ENCODE measurements around the gene TMEM72.

TMEM72 gene

DNA sequence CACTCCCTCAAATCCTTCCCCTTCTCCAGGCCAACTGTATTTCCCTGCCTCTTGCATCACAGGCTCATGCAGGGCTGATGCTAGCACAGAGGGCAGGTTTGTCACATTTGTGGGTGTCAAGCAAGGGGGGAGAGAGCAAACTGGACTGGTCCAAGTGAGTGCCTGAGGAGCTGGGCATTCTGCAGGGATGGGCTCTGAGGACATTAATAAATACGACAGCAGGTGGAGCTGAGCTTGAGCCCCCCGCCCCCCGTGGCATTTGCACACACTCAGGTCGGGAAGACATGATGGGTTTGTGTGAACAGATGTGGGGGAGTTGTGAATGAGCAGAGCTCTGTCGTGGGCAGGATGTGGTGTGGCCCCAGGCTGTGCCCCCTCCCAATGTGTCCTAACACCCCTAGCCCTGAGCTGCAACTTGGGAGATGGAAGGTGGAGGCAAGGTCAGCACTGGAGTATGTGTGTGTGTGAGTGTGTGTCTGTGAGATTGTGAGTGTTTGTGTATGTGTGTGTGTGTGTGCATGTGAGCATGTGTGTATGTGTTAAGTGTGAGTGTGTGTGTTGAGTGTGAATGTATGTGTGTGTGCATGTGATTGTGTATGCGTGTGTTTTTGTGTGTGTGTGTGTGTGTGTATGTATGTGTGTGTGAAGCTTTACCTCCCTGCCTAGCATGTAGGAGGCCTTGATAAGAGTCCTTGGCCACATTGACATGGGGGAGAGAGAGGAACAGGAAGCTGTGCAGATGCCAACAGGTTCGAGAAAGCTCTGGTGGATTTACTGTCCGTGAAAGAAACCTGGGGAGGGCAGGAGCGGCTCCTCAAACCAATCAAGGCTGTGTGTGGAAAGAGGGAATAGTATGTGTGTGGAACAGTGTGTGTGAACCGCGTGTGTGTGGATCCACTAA, 57.6 kb downstream of the TMEM72 start:
- Histone ChIP-seq H3K27me3 (ENCODE audit: control insufficient read depth, insufficient read depth, low read length) (no peaks in the 10 kb centered on the region), H3K27ac (ENCODE audit: low read length) (no peak overlapping the region), H3K36me3 (ENCODE audit: control insufficient read depth, low read depth, low read length) (no peaks in the 10 kb centered on the region), H3K4me3 (ENCODE audit: low read length) (no peak overlapping the region), H3K9ac (ENCODE audit: low read length) (no peak overlapping the region), H3K9me3 (ENCODE audit: control insufficient read depth, low read depth, low read length) (no peaks in the 10 kb centered on the region), H3K4me1 (ENCODE audit: control insufficient read depth, low read depth, low read length) (peaks cover 38% of the 10 kb centered on the region)

- no peak overlapping the region for H3K4me3 ChIP-seq (ENCODE audit: low read length)
- H3K4me1 ChIP-seq (ENCODE audit: control insufficient read depth, low read depth, low read length), result peaks cover 37% of the 10 kb centered on the region
- H3K27ac ChIP-seq (ENCODE audit: low read length), result no peak overlapping the region
- no peaks in the 10 kb centered on the region for H3K36me3 ChIP-seq (ENCODE audit: control insufficient read depth, low read depth, low read length)
- no peaks in the 10 kb centered on the region for H3K9me3 ChIP-seq (ENCODE audit: control insufficient read depth, low read depth, low read length)
- no peaks in the 10 kb centered on the region for H3K27me3 ChIP-seq (ENCODE audit: control insufficient read depth, insufficient read depth, low read length)
- H3K9ac ChIP-seq (ENCODE audit: low read length), result no peak overlapping the region
Observed at GRCh38 chr10:44969854-44970253, 58.7 kb downstream of the TMEM72 start.

DNA sequence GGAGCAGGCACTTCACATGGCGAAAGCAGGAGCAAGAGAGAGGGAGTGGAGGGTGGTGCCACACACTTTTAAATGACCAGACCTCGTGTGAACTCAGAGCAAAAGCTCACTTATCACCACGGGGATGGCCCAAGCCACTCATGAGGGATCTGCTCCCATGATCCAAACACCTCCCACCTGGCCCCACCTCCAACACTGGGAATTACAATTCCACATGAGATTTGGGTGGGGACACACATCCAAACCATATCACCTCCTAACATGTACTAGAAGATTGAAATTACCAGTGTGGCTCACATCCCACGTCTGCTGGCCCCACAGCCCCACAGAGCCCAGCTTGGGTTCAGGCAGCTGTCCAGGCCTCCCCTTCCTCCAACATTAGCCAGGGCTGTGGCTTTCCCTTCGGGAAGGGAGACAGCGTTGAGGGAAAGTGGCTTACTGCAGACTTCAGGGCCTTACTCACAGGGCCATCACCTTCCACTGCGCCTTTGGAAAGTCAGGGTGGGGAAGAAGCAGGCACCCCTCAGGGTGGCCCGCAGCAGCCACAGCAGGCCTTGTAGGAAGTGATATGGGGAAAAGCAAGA, 59.8 kb downstream of the TMEM72 start:
- Histone ChIP-seq H3K9ac (ENCODE audit: low read length) (no peak overlapping the region), H3K27ac (ENCODE audit: low read length) (no peak overlapping the region), H3K9me3 (ENCODE audit: control insufficient read depth, low read depth, low read length) (no peaks in the 10 kb centered on the region), H3K4me3 (ENCODE audit: low read length) (no peak overlapping the region), H3K27me3 (ENCODE audit: control insufficient read depth, insufficient read depth, low read length) (no peaks in the 10 kb centered on the region), H3K36me3 (ENCODE audit: control insufficient read depth, low read depth, low read length) (no peaks in the 10 kb centered on the region), H3K4me1 (ENCODE audit: control insufficient read depth, low read depth, low read length) (peaks cover 31% of the 10 kb centered on the region)

- H3K4me1 ChIP-seq (ENCODE audit: control insufficient read depth, low read depth, low read length), result peaks cover 31% of the 10 kb centered on the region
- no peak overlapping the region for H3K4me3 ChIP-seq (ENCODE audit: low read length)
- H3K9me3 ChIP-seq (ENCODE audit: control insufficient read depth, low read depth, low read length), result no peaks in the 10 kb centered on the region
- H3K36me3 ChIP-seq (ENCODE audit: control insufficient read depth, low read depth, low read length), result no peaks in the 10 kb centered on the region
- H3K27ac ChIP-seq (ENCODE audit: low read length), result no peak overlapping the region
- H3K9ac ChIP-seq (ENCODE audit: low read length), result no peak overlapping the region
- no peaks in the 10 kb centered on the region for H3K27me3 ChIP-seq (ENCODE audit: control insufficient read depth, insufficient read depth, low read length)
Observed at GRCh38 chr10:44971434-44971833, 60.3 kb downstream of the TMEM72 start.

DNA sequence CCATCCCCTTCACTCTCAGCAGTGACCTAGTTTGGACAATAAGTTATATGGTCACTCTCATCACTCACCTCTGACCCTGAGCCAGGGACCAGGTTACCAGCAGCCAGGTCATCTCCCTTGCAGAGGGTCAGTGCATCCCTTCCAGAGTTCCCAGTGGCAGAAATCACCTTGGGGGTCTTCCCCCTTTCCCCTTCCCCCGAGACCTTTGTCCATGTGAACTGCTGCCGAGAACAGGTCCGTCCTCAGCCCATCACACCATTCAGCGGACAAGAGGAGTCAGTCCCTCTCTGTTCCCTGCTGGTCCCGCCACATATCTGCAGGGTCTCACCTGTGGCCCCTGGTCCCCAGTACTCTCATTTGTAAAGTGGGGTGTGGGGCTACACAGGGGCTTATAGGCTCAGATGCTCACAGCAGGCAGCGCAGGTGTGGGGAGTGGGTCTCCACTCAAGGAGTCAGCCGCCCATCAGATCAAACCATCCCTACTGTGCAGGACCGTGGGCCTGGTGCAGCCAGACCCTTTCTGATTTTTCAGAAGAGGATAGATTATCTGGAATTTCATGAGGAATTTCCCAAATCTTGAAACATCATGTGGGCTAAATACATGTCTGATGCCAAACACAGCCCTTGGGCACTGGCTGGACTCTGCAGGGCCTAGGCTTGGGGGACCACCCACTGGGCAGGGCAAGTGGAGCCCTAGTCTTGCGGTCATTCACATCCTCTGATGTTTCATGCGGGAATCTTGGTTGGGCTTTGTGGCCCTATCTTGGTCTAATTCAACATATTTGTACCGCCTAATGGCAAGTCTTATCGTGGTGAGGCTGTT, 61.0 kb downstream of the TMEM72 start:
- Histone ChIP-seq H3K9me3 (ENCODE audit: control insufficient read depth, low read depth, low read length) (no peaks in the 10 kb centered on the region), H3K4me1 (ENCODE audit: control insufficient read depth, low read depth, low read length) (peaks cover 32% of the 10 kb centered on the region), H3K36me3 (ENCODE audit: control insufficient read depth, low read depth, low read length) (no peaks in the 10 kb centered on the region), H3K9ac (ENCODE audit: low read length) (no peak overlapping the region), H3K27ac (ENCODE audit: low read length) (no peak overlapping the region), H3K4me3 (ENCODE audit: low read length) (no peak overlapping the region), H3K27me3 (ENCODE audit: control insufficient read depth, insufficient read depth, low read length) (no peaks in the 10 kb centered on the region)

- no peaks in the 10 kb centered on the region for H3K36me3 ChIP-seq (ENCODE audit: control insufficient read depth, low read depth, low read length)
- no peaks in the 10 kb centered on the region for H3K27me3 ChIP-seq (ENCODE audit: control insufficient read depth, insufficient read depth, low read length)
- no peaks in the 10 kb centered on the region for H3K9me3 ChIP-seq (ENCODE audit: control insufficient read depth, low read depth, low read length)
- H3K27ac ChIP-seq (ENCODE audit: low read length), result no peak overlapping the region
- H3K4me3 ChIP-seq (ENCODE audit: low read length), result no peak overlapping the region
- peaks cover 35% of the 10 kb centered on the region for H3K4me1 ChIP-seq (ENCODE audit: control insufficient read depth, low read depth, low read length)
- H3K9ac ChIP-seq (ENCODE audit: low read length), result no peak overlapping the region
Observed at GRCh38 chr10:44972874-44973306, 61.8 kb downstream of the TMEM72 start.

DNA sequence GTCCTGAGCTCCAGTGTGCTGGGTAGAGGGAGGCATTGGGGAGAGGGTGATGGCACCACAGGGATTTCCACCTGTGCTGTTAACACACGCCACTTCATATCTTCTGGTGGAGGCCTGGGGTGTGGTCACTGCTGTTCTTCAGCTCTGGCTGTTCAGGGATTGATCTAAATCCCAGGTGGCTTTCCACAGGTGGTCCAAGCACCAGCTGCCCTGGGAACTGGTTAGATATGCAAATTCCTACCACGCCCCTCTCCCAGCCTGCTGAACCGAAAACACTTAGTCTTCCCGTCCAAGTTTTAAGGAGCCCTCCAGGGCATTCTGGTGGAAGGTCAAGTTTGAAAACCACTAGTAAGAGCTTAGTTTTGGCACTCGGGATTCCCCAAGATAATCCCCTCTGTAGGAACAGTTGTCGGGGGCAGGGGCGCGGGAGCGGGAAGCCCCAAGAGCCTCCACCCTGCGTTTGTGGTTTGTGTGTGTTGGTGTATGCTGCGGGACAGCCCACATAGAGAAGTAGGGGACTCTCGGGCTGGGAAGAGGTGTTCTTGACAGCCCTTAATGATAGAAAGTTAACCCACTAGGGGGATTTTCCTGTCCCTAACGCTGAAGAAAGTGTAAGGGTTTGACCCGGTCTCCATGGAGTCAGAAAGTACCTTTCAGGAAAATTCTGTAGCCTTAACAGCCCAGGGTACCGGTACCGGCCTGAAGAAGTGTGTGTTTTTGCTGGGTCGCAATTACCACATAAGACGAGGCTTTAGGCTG, 62.4 kb downstream of the TMEM72 start:
- Histone ChIP-seq H3K9ac (ENCODE audit: low read length) (no peak overlapping the region), H3K9me3 (ENCODE audit: control insufficient read depth, low read depth, low read length) (no peaks in the 10 kb centered on the region), H3K4me3 (ENCODE audit: low read length) (peak overlapping the region; percentile 11), H3K27me3 (ENCODE audit: control insufficient read depth, insufficient read depth, low read length) (no peaks in the 10 kb centered on the region), H3K4me1 (ENCODE audit: control insufficient read depth, low read depth, low read length) (peaks cover 41% of the 10 kb centered on the region), H3K27ac (ENCODE audit: low read length) (no peak overlapping the region), H3K36me3 (ENCODE audit: control insufficient read depth, low read depth, low read length) (no peaks in the 10 kb centered on the region)

DNA sequence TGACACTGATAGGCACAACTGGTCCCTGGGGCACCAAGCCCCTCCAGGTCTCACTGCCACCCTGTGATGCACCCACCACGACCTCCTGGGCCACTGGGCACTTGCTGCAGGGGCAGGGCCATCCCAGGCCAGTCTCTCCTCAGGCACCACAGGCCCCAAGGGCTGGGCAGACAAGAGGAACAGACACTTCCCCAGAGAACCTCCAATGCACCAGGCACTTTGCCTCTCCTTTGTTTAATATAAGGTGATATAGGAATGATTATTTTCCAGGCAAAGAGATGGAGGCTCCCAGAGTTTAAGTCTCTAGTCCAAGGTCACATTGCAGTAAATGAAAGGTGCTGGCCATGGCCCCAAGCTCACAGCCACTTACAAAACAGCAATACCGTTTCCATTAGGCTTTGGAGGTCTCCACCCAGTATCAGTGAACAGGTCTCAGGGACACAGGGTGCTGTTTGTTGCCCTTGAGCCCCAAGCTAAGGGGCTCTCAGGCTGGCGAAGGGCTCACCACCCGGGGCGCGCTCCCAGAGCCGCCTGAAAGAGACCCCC, 63.0 kb downstream of the TMEM72 start:
- Histone ChIP-seq H3K27ac (ENCODE audit: low read length) (no peak overlapping the region), H3K9ac (ENCODE audit: low read length) (no peak overlapping the region), H3K27me3 (ENCODE audit: control insufficient read depth, insufficient read depth, low read length) (no peaks in the 10 kb centered on the region), H3K4me3 (ENCODE audit: low read length) (peak overlapping the region; percentile 55), H3K9me3 (ENCODE audit: control insufficient read depth, low read depth, low read length) (no peaks in the 10 kb centered on the region), H3K36me3 (ENCODE audit: control insufficient read depth, low read depth, low read length) (no peaks in the 10 kb centered on the region), H3K4me1 (ENCODE audit: control insufficient read depth, low read depth, low read length) (peaks cover 47% of the 10 kb centered on the region)

GRCh38 chr10:44974628-44975430, 63.7 kb downstream of the TMEM72 start:
- H3K4me1 ChIP-seq (ENCODE audit: control insufficient read depth, low read depth, low read length), result peaks cover 54% of the 10 kb centered on the region
- H3K4me3 ChIP-seq (ENCODE audit: low read length), result peak overlapping the region; percentile 55
- no peaks in the 10 kb centered on the region for H3K9me3 ChIP-seq (ENCODE audit: control insufficient read depth, low read depth, low read length)
- H3K27ac ChIP-seq (ENCODE audit: low read length), result no peak overlapping the region
- H3K27me3 ChIP-seq (ENCODE audit: control insufficient read depth, insufficient read depth, low read length), result no peaks in the 10 kb centered on the region
- no peak overlapping the region for H3K9ac ChIP-seq (ENCODE audit: low read length)
- no peaks in the 10 kb centered on the region for H3K36me3 ChIP-seq (ENCODE audit: control insufficient read depth, low read depth, low read length)

Measured in iPS-18a (cell line).